Gastroesophageal sphincter (tissue), 4 donors: ENCODE measurements around the gene ABR. TPM values are rescaled to one million over a fixed set of nuclear protein-coding genes. Genes with fewer than 3 reads are reported as not detected.

Experiments
- ATAC-seq: fragments of 150-250 bp; one replicate; pipeline ENCODE4 v1.9.1; 2016; ENCODE audit warnings: mild to moderate bottlenecking, moderate library complexity
- H3K27ac ChIP-seq, 4 donors: fragments of 200-600 bp; sonication (generic) in 3 of 4; 1 replicate in 3 of 4; 2 replicates in 1 of 4; pipeline ENCODE4 v1.5.1; 2016 to 2019
- H3K27me3 ChIP-seq: fragments of 200-600 bp; sonication (generic); one replicate; pipeline ENCODE4 v1.5.1; 2019
- H3K36me3 ChIP-seq, 2 donors: fragments of 200-600 bp; sonication (generic); one replicate each; pipeline ENCODE4 v1.5.1; 2019; ENCODE audit warnings: control low read depth in 1 of 2
- H3K4me1 ChIP-seq, 3 donors: fragments of 200-600 bp; sonication (generic); 1 replicate in 2 of 3; 2 replicates in 1 of 3; pipeline ENCODE4 v1.5.1; 2016 to 2019; ENCODE audit warnings: control low read depth in 2 of 3
- H3K4me3 ChIP-seq, 2 donors: fragments of 200-600 bp; sonication (generic); one replicate each; pipeline ENCODE4 v1.5.1; 2019; ENCODE audit warnings: mild to moderate bottlenecking in 1 of 2, moderate library complexity in 1 of 2
- H3K9me3 ChIP-seq, 3 donors: fragments of 200-600 bp; sonication (generic); one replicate each; pipeline ENCODE4 v1.5.1; 2017 to 2019; ENCODE audit warnings: control low read depth in 2 of 3
- CTCF ChIP-seq, 4 experiments: fragments of 200-600 bp in 2 of 4; fragments of 450-650 bp in 2 of 4; sonication (generic) in 1 of 4; IDR thresholded peaks; one replicate each; pipeline ENCODE4 v1.5.1; 2017 to 2019; ENCODE audit warnings: antibody characterized with exemption in 4 of 4, mild to moderate bottlenecking in 2 of 4, moderate library complexity in 2 of 4
- EP300 ChIP-seq: sonication (generic); formaldehyde crosslinking; IDR thresholded peaks from one replicate; pipeline ENCODE4 v1.6.1; 2017; ENCODE audit warnings: antibody characterized with exemption, mild to moderate bottlenecking
- POLR2A ChIP-seq, 2 donors: fragments of 450-650 bp; IDR thresholded peaks; one replicate each; pipeline ENCODE4 v1.6.1; 2017; ENCODE audit warnings: antibody characterized with exemption in 2 of 2, mild to moderate bottlenecking in 2 of 2, moderate library complexity in 1 of 2
- POLR2AphosphoS5 ChIP-seq: sonication (generic); formaldehyde crosslinking; IDR thresholded peaks from one replicate; pipeline ENCODE4 v1.6.1; 2017; ENCODE audit warnings: antibody characterized with exemption
- WGBS, 2 donors: methylation state at CpG; one replicate each; pipeline ENCODE4 v1.1.5; 2018; ENCODE audit warnings: low coverage in 1 of 2; 5-methylcytosine and 5-hydroxymethylcytosine counted together
- total RNA-seq, 4 donors: library from RNA; depleted of rRNA; stranded (reverse); fragments of >200 nt; gene quantifications; one replicate each; pipeline ENCODE4 v1.1.0, GENCODE V29; 2016

ABR gene
- total RNA-seq, 4 donors from 2014 or later = 62.6 to 147 (median 114) TPM

GRCh38 chr17:1211287-1211686 lies 31.5 kb upstream of the ABR start:
- H3K4me1 ChIP-seq = no peaks in the 10 kb centered on the region
- TF ChIP-seq POLR2A (IDR thresholded peaks at IDR 0.05) (no peak), POLR2AphosphoS5 (no peak), EP300 (no peak), CTCF (IDR thresholded peaks at IDR 0.05) (no peak)
- ATAC-seq = no peak
- no peak overlapping the region for H3K27ac ChIP-seq
- 41 to 70% methylated on average over 5 of the region's 5 CpGs for WGBS, 2 donors
- H3K9me3 ChIP-seq = no peaks in the 10 kb centered on the region
- H3K4me3 ChIP-seq = no peak overlapping the region
- H3K36me3 ChIP-seq = no peaks in the 10 kb centered on the region
- peaks cover 31% of the 10 kb centered on the region for H3K27me3 ChIP-seq

GRCh38 chr17:1208966-1209365 lies 29.2 kb upstream of the ABR start:
- Histone ChIP-seq H3K27me3 (peaks cover 24% of the 10 kb centered on the region), H3K36me3 (no peaks in the 10 kb centered on the region), H3K4me3 (no peak overlapping the region), H3K27ac (no peak overlapping the region), H3K4me1 (peaks cover 0 to 2% (median 0%) of the 10 kb centered on the region in 3 donors), H3K9me3 (no peaks in the 10 kb centered on the region)
- 78 to 80% methylated on average over 1 to 6 of the region's 6 CpGs for WGBS, 2 donors
- no peak for ATAC-seq
- TF ChIP-seq POLR2A (IDR thresholded peaks at IDR 0.05) (no peak), CTCF (IDR thresholded peaks at IDR 0.05) (no peak), EP300 (no peak), POLR2AphosphoS5 (no peak)

GRCh38 chr17:1206026-1206777 lies 26.4 kb upstream of the ABR start:
- Histone ChIP-seq H3K27ac (no peak overlapping the region), H3K27me3 (no peaks in the 10 kb centered on the region), H3K36me3 (no peaks in the 10 kb centered on the region), H3K4me1 (peaks cover 0 to 11% (median 0%) of the 10 kb centered on the region in 3 donors), H3K9me3 (no peaks in the 10 kb centered on the region), H3K4me3 (no peak overlapping the region)
- no peak for TF ChIP-seq POLR2A (IDR thresholded peaks at IDR 0.05)
- TF ChIP-seq CTCF (IDR thresholded peaks at IDR 0.05) = no peak
- no peak for TF ChIP-seq POLR2AphosphoS5
- TF ChIP-seq EP300 = no peak
- ATAC-seq = no peak
- WGBS, 2 donors = 69 to 70% methylated on average over 10 to 11 of the region's 12 CpGs

GRCh38 chr17:1203967-1204291 lies 24.1 kb upstream of the ABR start:
- Histone ChIP-seq H3K36me3 (no peaks in the 10 kb centered on the region), H3K27me3 (no peaks in the 10 kb centered on the region), H3K9me3 (no peaks in the 10 kb centered on the region), H3K27ac (peak overlapping the region in 3 of 4 donors; percentile 76 to 86 (median 84)), H3K4me1 (peaks cover 0 to 11% (median 0%) of the 10 kb centered on the region in 3 donors), H3K4me3 (peak overlapping the region; percentile 39 to 67)
- no peak for TF ChIP-seq POLR2AphosphoS5
- TF ChIP-seq EP300 = no peak
- TF ChIP-seq POLR2A (IDR thresholded peaks at IDR 0.05) = no peak
- TF ChIP-seq CTCF (IDR thresholded peaks at IDR 0.05) = peak in 1 of 4 experiments; percentile 4
- WGBS, 2 donors = 100% methylated on average over 1 of the region's 19 CpGs; no CpG with 5 or more reads in 1 of the 2 donors
- no peak for ATAC-seq
